ENCODE results near the gene SH3RF1.

SH3RF1 gene

DNA sequence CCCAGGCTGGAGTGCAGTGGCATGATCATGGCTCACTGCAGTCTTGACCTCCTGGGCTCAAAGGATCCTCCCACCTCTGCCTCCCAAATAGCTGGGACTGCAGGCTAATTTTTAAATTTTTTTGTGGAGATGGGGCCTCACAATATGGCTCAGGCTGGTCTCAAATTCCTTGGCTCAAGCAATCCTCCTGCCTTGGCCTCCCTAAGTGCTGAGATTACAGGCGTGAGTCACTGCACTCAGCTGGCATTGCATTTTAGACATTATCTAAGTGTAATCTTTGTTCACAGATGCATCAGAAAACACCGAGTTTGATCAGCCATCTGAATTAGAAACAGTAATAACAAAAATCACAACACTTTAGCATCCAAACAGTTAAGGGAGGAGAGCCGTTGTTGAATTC is 207.3 kb downstream of the SH3RF1 start:
- DNase-seq (ENCODE audit: low read depth), result no peak

DNA sequence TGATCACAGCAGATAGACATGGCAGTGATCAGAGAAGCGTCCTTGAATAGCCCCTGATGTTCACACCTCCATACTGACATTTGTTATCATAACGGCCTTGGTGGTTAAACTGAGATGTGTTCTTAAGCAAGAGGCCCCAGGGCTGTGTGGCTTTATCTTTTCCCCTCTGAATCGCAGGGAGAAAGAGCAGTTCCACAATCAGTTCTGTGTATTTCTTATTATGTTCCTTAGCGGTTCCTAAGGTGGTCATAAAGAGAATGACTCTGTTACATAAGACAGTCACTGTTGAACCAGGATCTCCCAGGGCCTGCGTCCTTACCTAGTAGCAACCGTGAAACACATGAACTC is 207.9 kb downstream of the SH3RF1 start:
- DNase-seq (ENCODE audit: low read depth), result no peak

DNA sequence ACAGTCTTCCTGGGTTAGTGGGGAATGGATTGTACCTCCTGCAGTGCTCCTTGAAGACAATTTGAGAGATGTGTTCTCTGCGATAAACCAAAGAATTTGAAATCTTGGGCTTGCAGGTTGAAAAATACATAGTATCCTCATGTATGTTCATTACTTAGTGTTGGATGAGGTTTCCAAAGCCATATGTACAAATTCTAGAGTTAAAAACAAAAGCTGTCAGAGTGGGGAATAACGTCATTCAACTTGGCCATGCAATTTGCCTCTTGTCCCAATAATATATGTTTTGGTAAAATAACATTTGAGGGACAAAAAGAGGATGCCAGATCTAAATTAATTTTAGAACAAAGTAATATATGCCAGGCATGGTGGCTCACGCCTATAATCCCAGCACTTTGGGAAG is 209.4 kb downstream of the SH3RF1 start:
- DNase-seq (ENCODE audit: low read depth), result no peak

GRCh38 chr4:169060391-169061091 is 210.2 kb downstream of the SH3RF1 start:
- no peak for DNase-seq (ENCODE audit: low read depth)

DNA sequence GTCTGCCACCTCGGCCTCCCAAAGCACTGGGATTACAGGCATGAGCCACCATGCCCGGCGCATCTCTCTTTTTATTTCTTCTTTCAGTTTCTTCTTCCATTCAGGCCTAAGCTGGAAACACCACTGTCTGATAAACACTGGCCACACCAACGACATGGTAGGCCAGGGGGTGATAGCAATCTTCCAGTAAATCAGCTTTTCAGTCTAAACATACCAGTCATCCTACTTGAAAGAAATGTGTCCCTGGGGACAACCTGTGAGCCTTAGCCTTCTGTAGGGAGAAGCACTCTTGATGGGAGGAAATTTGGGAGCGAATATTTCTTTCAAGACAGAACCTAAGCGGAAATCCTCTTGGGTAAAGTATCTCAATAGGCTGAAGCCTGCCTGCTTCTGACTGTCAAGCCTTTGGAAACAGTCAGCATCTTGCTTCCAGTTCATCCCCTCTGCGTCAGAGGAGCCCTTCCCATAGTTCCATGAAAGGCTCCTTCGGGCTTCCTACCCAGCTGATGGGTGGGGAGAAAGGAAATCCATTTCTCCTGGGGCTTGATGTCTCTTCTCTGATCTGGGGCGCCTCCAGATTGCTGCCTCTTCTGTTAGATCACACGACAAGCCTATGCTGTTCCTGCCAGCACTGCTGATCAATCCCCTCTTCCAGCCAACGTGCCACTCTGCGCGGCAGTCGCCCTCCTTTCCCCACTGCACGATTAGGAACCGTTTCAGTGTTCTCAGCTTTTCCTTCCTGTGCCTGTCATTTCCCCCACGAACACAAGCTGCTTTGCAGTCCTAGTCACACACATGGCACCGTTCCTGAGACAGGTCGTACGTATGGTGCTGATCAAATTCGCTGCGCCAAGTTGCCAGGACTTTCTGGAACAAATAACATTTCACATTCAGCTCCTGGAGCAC is 211.2 kb downstream of the SH3RF1 start:
- DNase-seq (ENCODE audit: low read depth), result no peak

DNA sequence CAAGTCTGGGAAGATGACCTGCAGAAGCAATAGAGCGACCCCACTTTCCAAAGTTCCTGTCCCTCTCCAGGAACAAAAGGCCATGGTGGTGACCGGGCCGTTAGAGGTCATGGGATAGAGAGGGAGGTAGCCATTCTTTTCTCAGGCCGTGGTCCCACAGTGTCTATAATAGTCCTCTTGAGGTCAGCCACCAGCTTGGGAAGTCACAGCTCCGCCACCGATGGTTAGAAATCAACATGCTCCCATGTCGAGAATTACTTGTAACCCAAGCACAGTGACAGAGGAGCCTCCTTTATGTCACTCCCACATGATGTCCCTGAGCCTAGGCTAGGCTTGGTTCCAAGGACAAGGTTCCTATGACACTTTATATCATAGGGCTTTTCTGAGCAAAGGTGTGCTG is 212.4 kb downstream of the SH3RF1 start:
- no peak for DNase-seq (ENCODE audit: low read depth)

- DNase-seq (ENCODE audit: low read depth), result no peak
These were observed 215.9 kb downstream of the SH3RF1 start for GRCh38 chr4:169054879-169055278.

GRCh38 chr4:169052594-169052945 is 218.2 kb downstream of the SH3RF1 start:
- no peak for DNase-seq (ENCODE audit: low read depth)

- DNase-seq (ENCODE audit: low read depth), result no peak
These were observed 218.8 kb downstream of the SH3RF1 start for GRCh38 chr4:169051761-169052593.

- DNase-seq (ENCODE audit: low read depth), result no peak
These were observed 219.6 kb downstream of the SH3RF1 start for GRCh38 chr4:169050881-169051760.

DNA sequence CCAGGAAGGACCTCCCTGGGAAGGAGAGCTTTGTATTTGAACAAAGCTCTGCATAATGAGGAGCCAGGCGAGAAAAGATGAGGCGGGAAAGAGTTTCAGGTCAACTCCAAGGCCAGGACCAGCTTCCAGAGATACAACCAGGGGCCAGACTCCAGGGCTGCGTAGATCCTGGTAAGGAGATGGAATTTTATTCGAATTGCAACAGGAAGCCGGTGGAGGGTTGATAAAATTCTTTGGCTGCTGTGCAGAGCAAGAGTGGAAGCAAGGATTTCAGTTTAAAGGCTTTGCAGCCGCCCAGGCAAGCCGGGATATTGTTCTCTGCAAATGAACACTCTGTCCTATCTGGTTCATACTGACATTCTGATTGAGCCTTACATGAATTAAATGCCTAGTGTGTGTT is 220.5 kb downstream of the SH3RF1 start:
- no peak for DNase-seq (ENCODE audit: low read depth)

GRCh38 chr4:169048868-169049414 is 221.8 kb downstream of the SH3RF1 start:
- no peak for DNase-seq (ENCODE audit: low read depth)

DNA sequence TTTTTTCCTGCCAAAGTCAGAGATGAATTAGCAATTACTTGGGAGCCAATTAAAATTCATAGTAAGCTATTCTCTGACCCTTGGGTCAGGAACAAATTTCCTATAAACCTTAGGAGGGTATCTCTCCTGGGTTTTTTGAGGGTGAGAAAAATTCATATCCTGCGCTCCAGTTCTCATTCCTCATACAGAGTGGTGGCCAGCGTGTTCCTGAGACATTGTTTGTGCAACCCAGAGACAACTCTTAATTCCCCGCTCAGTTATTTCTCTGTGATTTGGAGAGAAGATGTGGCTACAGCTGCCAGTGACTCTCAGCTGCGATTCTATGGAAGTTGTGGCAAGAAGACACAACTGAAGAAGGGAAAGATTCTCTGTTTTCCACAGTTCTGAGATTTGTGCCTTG is 222.8 kb downstream of the SH3RF1 start:
- DNase-seq (ENCODE audit: low read depth), result no peak

DNA sequence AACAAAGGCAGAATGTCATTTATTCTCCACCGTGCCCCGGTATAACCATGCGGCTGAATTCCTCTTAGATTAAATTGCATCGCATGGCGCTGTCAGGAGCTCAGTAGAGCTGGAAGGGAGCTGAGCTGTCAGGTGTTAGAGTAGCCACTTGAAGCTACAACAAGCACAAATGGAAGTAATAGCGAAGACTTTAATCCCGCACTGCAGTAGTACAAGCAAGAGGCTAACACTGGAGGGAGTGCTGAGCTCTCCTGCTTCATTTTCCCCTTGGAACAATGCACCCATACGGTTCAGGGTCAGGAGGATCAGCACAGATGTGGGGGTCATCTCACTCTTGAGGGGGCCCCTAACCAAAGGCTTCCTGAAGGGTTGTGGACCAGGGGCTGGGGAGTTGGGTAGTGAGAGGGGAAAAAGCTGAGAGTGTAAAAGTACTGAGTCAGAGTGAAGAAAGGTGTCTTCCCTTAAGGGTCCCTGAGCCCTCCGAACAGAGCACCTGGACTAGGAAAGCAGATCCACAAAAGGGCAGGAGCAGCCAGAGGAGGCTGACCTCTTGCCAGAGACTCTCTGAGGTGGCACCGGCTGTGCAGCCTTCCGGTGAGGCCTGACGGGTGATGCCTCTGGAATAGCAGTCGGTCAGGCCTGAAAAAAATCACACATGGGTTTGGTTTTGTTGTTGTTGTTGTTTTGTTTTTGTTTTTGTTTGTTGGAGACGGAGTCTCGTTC is 224.7 kb downstream of the SH3RF1 start:
- DNase-seq (ENCODE audit: low read depth), result no peak

DNA sequence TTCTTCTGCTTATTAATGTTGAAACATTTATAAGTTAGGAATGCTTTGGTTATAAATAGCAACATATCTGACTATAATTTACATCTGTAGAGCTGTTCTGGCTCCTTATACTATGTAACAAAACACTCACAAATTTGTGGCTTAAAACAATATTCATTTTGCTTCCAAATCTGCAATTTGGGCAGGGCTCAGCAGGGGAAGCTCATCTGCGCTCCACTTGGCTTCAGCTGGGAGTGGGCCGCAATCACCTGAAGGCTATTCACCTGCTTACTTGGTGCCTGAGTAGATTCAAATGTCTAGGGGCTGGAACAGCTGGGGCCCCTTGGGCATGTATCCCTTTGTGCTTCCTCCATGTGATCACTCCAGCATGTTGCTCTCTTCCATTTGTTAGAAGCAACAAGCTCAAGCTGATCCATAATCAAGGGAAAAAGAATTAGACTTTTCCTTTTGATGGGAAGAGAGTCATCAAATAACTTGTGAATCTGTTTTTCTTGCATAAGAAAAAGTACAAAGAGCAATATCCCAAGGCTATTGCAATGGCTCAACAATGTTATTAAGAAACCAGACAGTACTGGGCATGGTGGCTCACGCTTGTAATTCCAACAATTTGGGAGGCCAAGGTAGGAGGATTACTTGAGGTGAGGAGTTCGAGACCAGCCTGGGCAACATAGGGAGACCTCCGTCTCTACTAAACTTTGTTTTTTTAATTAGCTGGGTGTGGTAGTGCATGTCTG is 225.9 kb downstream of the SH3RF1 start:
- DNase-seq (ENCODE audit: low read depth), result no peak
